Thymus (tissue), 11 donors: ENCODE results near the gene MYO1C. TPM values are rescaled to one million over a fixed set of nuclear protein-coding genes. Genes with fewer than 3 reads are reported as not detected.
"Not testable (repeated sequence)": the region's sequence is repeated elsewhere in the genome, so short reads cannot be mapped to it uniquely, and the experiment has no call there.

Experiments
- DNase-seq, 9 donors: peaks; one replicate each; pipeline ENCODE4 v3.0.0-alpha.2; 2013; ENCODE audit warnings: low spot score in 9 of 9, low read depth in 6 of 9, missing footprints in 1 of 9
- H3K27ac ChIP-seq, 2 donors: one replicate each; pipeline ENCODE4 v1.5.1; 2013; ENCODE audit warnings: control low read depth in 1 of 2, low read depth in 1 of 2, low read length in 1 of 2, mild to moderate bottlenecking in 1 of 2, moderate library complexity in 1 of 2
- H3K27me3 ChIP-seq, 2 donors: one replicate each; pipeline ENCODE4 v1.5.1; 2013; ENCODE audit warnings: low read length in 1 of 2; ENCODE audit not compliant: control insufficient read depth in 2 of 2, insufficient read depth in 1 of 2
- H3K36me3 ChIP-seq, 2 donors: one replicate each; pipeline ENCODE4 v1.5.1; 2013; ENCODE audit warnings: low read length in 1 of 2, mild to moderate bottlenecking in 1 of 2, moderate library complexity in 1 of 2; ENCODE audit not compliant: control insufficient read depth in 2 of 2, insufficient read depth in 2 of 2
- H3K4me1 ChIP-seq, 2 donors: one replicate each; pipeline ENCODE4 v1.5.1; 2013; ENCODE audit warnings: low read length in 2 of 2; ENCODE audit not compliant: control insufficient read depth in 2 of 2, insufficient read depth in 2 of 2
- H3K4me3 ChIP-seq, 2 donors: one replicate each; pipeline ENCODE4 v1.5.1; 2013; ENCODE audit warnings: low read length in 2 of 2, control low read depth in 1 of 2, mild to moderate bottlenecking in 1 of 2
- H3K9me3 ChIP-seq, 2 donors: one replicate each; pipeline ENCODE4 v1.5.1; 2013; ENCODE audit warnings: low read length in 1 of 2, mild to moderate bottlenecking in 1 of 2; ENCODE audit not compliant: control insufficient read depth in 2 of 2, insufficient read depth in 1 of 2
- WGBS: extraction: QIAGEN DNeasy Blood & Tissue Kit; methylation state at CpG from one replicate; pipeline ENCODE4 v1.1.7; 2013; 5-methylcytosine and 5-hydroxymethylcytosine counted together
- polyA plus RNA-seq: library from polyadenylated mRNA; stranded (reverse); fragments of 200-250 nt; gene quantifications from one replicate; pipeline ENCODE4 v1.2.3, GENCODE V29; 2013
- total RNA-seq: library from RNA; stranded (reverse); fragments of 120-200 nt; gene quantifications from one replicate; pipeline ENCODE4 v1.2.4, GENCODE V29; 2013
- donor health status: healthy.

The MYO1C gene
- total and polyA plus RNA-seq, 2 donors, result 20.5 to 24.8 TPM

DNA sequence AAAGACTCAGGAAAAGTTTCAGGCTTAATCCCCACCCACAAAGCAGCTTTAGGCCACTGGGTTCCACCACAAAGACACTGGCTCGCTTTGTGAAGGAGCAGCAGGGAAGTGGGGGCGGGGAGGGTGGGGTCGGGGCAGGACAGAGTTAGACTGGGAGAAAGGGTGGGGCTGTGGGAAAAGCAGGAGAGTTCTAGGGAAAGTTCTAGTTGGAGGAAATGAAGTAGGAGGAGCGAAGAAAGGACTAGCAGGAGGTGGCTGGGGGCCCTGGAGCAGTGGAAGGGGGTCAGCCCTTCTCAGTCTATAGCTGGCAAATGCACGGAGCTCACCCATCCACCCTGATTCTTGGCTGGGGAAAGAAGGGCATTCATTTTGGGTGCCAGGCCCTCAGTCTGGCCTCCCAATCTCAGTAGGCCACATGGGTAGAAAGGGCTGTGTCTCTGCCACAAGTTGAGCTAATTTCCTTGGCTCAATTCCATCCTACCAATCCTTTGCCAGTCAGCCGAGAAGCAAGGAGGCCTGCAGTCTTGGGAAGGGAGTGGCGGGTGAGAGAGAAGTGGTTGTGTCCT is 19.4 kb upstream of the MYO1C start:
- Histone ChIP-seq H3K9me3 (no peaks in the 10 kb centered on the region), H3K27me3 (no peaks in the 10 kb centered on the region), H3K4me1 (peaks cover 5 to 27% of the 10 kb centered on the region in 2 donors), H3K27ac (peak overlapping the region; percentile 50 to 57), H3K36me3 (peaks cover 56 to 65% of the 10 kb centered on the region in 2 donors), H3K4me3 (no peak overlapping the region)
- WGBS, result 92% methylated on average over 7 of the region's 7 CpGs
- DNase-seq, result no peak

DNA sequence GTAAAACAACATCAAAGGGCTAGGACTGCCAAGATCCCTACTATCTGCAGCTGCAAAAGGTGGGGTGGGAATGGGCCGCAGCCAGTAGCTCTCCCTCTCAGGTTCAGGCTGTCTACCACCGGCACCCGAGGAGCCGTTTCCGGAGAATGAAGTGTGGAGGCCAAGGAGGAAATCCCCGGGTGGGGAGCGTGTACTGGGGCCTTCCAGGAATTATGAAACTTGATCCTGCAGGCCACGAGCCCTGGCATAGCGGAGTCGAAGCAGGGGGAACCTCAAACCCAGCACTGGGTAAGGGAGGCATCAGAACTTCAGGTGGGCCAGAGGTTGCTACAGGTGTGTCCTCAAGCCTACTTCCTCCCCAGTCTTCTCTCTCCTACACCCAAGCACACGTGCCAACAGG is 18.8 kb upstream of the MYO1C start:
- peak overlapping the region; percentile 50 to 57 for H3K27ac ChIP-seq
- H3K4me1 ChIP-seq, result peaks cover 5 to 27% of the 10 kb centered on the region in 2 donors
- no peaks in the 10 kb centered on the region for H3K27me3 ChIP-seq
- peaks cover 61 to 71% of the 10 kb centered on the region in 2 donors for H3K36me3 ChIP-seq
- 90% methylated on average over 11 of the region's 11 CpGs for WGBS
- peak in 1 of 9 donors; percentile 12 for DNase-seq
- no peak overlapping the region for H3K4me3 ChIP-seq
- H3K9me3 ChIP-seq, result no peaks in the 10 kb centered on the region

DNA sequence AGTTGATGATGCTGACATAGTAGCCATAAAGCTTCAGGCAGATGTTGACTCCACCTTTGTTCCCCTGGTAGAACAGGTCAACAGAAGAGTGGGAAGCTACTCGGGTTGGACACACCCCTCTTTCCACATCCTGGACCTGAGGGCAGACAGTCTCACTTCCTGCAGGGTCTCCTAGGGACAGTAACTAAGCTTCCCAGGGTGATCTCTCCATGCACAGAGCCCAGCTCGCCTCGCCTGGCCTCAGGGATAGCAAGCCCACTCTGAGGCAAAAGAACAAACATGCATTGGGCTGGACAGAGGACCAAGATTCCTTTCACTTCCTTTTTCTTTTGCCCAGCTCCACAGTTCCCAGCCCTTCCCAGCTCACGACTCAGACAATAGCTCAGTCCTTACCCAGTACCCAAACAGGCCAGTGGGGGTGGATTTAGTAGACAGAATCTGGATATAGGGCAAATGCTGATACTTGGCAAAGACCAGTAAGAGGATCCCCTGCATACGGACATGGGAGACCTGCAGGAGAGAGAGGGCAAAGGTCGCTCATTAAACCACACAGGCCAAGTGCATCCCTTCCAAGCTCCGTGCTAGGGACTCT is 16.9 kb upstream of the MYO1C start:
- peaks cover 69 to 81% of the 10 kb centered on the region in 2 donors for H3K36me3 ChIP-seq

DNA sequence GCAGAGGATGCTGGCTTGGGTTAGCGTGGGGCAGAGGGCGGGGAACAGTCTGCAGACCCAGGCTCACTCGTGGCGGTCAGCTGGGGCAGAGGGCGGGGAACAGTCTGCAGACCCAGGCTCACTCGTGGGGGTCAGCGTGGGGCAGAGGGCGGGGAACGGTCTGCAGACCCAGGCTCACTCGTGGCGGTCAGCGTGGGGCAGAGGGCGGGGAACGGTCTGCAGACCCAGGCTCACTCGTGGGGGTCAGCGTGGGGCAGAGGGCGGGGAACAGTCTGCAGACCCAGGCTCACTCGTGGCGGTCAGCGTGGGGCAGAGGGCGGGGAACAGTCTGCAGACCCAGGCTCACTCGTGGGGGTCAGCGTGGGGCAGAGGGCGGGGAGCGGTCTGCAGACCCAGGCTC is 16.2 kb upstream of the MYO1C start:
- Histone ChIP-seq H3K36me3 (peaks cover 70 to 82% of the 10 kb centered on the region in 2 donors), H3K4me1 (peaks cover 0 to 13% of the 10 kb centered on the region in 2 donors)
- H3K27ac ChIP-seq, H3K4me3 ChIP-seq, H3K9me3 ChIP-seq, DNase-seq, H3K27me3 ChIP-seq: not testable (repeated sequence)
- 98% methylated on average over 25 of the region's 25 CpGs for WGBS

More for the DNA sequence above, 16.9 kb upstream of the MYO1C start:
- Histone ChIP-seq H3K4me1 (peaks cover 0 to 13% of the 10 kb centered on the region in 2 donors), H3K27me3 (no peaks in the 10 kb centered on the region), H3K4me3 (no peak overlapping the region), H3K27ac (no peak overlapping the region), H3K9me3 (no peaks in the 10 kb centered on the region)
- 93% methylated on average over 7 of the region's 7 CpGs for WGBS
- DNase-seq, result no peak

DNA sequence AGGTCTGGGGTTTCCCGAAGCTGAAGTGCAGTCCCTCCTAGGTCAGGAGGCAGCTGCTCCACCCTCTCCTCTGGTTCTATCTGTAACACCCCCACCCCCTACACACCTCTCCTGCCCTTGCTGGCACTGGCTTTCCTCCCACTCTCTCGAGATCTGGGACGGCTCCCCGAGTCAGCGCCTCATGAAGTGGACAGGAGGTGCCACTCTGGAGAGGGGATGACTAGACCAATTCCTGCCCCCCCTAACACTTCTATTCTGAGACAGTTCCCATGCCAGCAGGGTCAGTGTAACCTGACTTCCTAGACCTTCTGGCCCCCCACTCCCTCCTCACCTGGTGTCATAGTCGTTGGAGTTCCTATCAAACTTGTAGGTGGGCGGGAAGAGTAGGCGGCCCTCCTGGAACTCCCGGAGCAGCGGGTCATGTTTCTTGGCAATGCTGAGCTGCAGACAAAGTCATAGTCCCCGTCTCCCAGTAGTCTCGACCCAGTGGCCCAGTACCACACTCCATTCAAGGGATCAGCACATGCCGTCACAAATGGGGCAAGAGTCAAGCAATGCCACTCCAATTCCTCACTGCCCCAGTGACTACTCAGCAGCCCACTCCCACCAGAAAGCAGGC is 14.3 kb upstream of the MYO1C start:
- Histone ChIP-seq H3K4me1 (peaks cover 0 to 6% of the 10 kb centered on the region in 2 donors), H3K27me3 (no peaks in the 10 kb centered on the region), H3K9me3 (no peaks in the 10 kb centered on the region), H3K4me3 (no peak overlapping the region), H3K36me3 (peaks cover 53 to 72% of the 10 kb centered on the region in 2 donors), H3K27ac (no peak overlapping the region)
- no peak for DNase-seq
- 97% methylated on average over 13 of the region's 13 CpGs for WGBS

DNA sequence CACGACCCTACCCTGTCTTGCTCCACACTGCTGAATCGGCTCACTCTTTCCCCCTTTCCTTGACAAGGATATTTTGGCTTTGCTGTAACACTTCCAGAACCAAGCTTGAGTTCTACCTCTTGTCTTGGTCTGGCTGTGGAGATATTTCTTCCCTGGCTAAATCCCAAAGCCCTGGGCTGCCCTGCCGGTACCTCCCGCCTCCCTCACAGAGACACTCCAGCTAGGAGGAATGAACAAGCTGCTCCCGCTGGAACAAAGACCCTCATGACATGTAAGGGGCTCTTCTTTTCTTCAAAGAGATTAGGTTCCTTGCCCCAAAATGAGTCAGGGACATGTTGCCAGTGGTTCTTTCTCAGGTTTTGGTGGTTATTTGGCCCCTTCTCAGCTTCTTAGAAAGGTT is 13.1 kb upstream of the MYO1C start:
- no peak overlapping the region for H3K27ac ChIP-seq
- no peaks in the 10 kb centered on the region for H3K9me3 ChIP-seq
- no peaks in the 10 kb centered on the region for H3K27me3 ChIP-seq
- no peak for DNase-seq
- no peaks in the 10 kb centered on the region for H3K4me1 ChIP-seq
- WGBS, result 98% methylated on average over 5 of the region's 5 CpGs
- H3K4me3 ChIP-seq, result no peak overlapping the region
- H3K36me3 ChIP-seq, result peaks cover 44 to 62% of the 10 kb centered on the region in 2 donors

DNA sequence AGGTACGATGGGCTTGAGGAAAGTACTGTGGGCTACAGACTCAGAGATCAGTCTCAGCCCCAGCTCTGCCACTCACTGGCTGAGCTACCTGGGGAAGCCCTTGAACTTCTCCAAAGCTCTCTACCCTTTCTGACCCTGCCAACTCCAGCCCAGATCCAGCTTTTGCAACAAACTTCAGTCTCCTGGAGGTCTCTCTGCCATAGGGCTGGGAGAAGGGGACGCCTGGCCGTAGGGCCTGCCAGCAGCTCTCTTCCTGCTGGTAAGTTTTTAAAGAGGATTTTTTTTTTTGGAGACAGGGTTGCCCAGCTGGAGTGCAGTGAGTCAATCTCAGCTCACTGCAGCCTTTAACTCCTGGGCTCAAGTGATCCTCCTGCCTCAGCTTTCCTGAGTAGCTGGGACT is 12.4 kb upstream of the MYO1C start:
- Histone ChIP-seq H3K9me3 (no peaks in the 10 kb centered on the region), H3K36me3 (peaks cover 42 to 61% of the 10 kb centered on the region in 2 donors), H3K4me3 (no peak overlapping the region), H3K4me1 (no peaks in the 10 kb centered on the region), H3K27ac (no peak overlapping the region), H3K27me3 (no peaks in the 10 kb centered on the region)
- DNase-seq, result no peak
- WGBS, result 96% methylated on average over 3 of the region's 3 CpGs

DNA sequence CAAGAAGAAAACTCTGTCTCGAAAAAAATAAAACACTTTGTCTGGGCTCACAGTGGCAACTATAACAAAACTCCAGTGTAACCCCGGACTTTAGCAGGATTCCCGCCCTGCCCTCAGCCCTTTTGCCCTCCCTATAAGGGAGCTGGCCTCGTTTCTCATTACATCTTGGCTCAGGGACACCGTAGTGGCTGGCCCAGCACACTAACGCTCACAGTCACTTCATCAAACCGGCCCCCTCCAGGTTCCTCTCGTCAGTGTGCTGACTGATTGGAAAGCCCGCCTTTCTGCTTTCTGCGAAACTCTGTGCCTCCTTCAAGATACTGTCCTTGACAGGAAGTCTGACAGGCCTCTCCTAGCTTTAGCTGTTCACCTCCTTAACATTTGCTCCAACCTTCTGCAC is 11.2 kb upstream of the MYO1C start:
- 94% methylated on average over 10 of the region's 10 CpGs for WGBS
- Histone ChIP-seq H3K9me3 (no peaks in the 10 kb centered on the region), H3K27me3 (no peaks in the 10 kb centered on the region), H3K4me3 (no peak overlapping the region), H3K27ac (no peak overlapping the region), H3K36me3 (peaks cover 36 to 57% of the 10 kb centered on the region in 2 donors), H3K4me1 (no peaks in the 10 kb centered on the region)
- DNase-seq, result no peak

DNA sequence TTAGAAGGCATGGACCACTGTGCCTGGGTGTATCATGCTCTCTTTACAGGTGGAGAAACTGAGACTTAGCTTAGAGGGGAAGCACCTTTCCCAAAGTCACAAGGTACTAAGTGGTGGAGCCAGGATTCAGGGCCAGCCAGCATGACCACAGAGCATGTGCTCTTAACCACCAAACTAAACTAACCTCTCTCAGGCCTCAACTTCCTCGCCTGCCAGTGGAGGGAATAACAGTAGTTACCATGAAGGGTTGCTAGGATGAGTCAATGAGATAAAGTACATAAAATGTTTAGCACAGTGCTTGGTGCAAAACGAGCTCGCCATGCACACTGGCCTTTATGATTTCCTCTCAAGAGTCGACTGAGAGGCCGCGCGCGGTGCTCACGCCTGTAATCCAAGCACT is 6.4 kb upstream of the MYO1C start:
- Histone ChIP-seq H3K4me1 (no peaks in the 10 kb centered on the region), H3K36me3 (peaks cover 29 to 65% of the 10 kb centered on the region in 2 donors), H3K27ac (no peak overlapping the region), H3K9me3 (no peaks in the 10 kb centered on the region), H3K4me3 (no peak overlapping the region), H3K27me3 (no peaks in the 10 kb centered on the region)
- no peak for DNase-seq
- 85% methylated on average over 9 of the region's 9 CpGs for WGBS
